Measurements from ENCODE around the gene CA10.

DNA sequence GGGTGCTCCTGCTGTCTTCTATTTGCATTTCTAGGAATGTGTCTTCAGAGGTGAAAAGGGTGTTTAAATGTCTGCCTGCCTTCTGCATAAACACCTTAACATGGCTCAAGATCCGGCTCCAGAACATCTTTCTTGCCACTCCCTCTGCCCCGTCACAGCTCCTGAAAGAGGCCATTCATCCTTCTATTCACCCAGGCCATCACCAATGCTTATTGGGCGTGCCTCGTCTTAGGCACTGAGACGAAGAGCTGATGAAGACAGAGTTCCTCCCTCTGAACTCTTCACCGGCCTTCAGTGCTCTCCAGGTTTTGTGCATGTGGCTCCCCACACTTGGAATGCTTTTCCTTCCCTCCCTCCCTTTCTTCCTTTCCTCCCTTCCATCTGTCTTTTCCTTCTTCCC, 511.4 kb downstream of the CA10 start:
- TF ChIP-seq, protein P1, sequence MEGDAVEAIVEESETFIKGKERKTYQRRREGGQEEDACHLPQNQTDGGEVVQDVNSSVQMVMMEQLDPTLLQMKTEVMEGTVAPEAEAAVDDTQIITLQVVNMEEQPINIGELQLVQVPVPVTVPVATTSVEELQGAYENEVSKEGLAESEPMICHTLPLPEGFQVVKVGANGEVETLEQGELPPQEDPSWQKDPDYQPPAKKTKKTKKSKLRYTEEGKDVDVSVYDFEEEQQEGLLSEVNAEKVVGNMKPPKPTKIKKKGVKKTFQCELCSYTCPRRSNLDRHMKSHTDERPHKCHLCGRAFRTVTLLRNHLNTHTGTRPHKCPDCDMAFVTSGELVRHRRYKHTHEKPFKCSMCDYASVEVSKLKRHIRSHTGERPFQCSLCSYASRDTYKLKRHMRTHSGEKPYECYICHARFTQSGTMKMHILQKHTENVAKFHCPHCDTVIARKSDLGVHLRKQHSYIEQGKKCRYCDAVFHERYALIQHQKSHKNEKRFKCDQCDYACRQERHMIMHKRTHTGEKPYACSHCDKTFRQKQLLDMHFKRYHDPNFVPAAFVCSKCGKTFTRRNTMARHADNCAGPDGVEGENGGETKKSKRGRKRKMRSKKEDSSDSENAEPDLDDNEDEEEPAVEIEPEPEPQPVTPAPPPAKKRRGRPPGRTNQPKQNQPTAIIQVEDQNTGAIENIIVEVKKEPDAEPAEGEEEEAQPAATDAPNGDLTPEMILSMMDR (IDR thresholded peaks at IDR 0.05) = no peak
- TF ChIP-seq EP300 (IDR thresholded peaks at IDR 0.05) = no peak
- no peak for TF ChIP-seq POLR2AphosphoS5 (IDR thresholded peaks at IDR 0.05)
